ENCODE results near the gene FAM135A.

DNA sequence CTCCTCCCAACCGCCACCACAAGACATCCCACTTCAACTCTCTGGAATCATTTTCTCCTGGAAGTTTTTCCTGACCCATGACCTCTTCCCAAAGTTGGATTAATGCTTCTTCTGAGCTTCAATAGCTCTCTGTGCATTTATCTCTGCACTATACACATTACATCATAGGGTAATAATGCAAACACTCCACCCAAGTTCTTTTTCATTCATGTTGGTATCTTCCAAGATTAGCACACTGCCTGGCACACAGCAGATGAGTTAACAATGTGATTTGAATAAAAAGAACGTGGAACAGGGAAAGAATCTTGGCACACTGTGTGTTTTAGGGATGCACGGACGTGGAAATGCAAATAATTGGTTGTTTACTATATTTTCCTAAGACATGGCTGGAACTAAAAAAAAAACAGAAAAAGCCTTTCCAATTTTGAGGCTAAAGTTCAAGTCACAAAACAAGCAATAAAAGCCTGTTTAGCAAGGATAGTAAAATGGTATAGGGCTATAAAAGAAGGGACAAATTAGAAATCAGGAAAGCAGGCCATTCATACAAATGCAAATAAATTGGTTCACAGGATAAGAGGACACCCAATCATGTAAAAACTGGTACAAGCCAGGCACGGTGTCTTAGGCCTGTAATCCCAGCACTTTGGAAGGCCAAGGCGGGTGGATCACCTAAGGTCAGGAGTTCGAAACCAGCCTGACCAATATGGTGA, 1.6 kb upstream of the FAM135A start:
- TF ChIP-seq, protein P1, sequence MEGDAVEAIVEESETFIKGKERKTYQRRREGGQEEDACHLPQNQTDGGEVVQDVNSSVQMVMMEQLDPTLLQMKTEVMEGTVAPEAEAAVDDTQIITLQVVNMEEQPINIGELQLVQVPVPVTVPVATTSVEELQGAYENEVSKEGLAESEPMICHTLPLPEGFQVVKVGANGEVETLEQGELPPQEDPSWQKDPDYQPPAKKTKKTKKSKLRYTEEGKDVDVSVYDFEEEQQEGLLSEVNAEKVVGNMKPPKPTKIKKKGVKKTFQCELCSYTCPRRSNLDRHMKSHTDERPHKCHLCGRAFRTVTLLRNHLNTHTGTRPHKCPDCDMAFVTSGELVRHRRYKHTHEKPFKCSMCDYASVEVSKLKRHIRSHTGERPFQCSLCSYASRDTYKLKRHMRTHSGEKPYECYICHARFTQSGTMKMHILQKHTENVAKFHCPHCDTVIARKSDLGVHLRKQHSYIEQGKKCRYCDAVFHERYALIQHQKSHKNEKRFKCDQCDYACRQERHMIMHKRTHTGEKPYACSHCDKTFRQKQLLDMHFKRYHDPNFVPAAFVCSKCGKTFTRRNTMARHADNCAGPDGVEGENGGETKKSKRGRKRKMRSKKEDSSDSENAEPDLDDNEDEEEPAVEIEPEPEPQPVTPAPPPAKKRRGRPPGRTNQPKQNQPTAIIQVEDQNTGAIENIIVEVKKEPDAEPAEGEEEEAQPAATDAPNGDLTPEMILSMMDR (IDR thresholded peaks at IDR 0.05; ENCODE audit: low read depth, low read length, missing input control), result no peak
- TF ChIP-seq, protein P2, sequence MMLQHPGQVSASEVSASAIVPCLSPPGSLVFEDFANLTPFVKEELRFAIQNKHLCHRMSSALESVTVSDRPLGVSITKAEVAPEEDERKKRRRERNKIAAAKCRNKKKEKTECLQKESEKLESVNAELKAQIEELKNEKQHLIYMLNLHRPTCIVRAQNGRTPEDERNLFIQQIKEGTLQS (IDR thresholded peaks at IDR 0.05), result no peak
- TF ChIP-seq RAD21 (IDR thresholded peaks at IDR 0.05) (no peak), SP1 (IDR thresholded peaks at IDR 0.05) (no peak), YY1 (IDR thresholded peaks at IDR 0.05) (no peak), REST (IDR thresholded peaks at IDR 0.05) (no peak), GABPA (IDR thresholded peaks at IDR 0.05 in 1 of 2, conservative IDR thresholded peaks at IDR 0.05 in 1 of 2) (no peak), MAX (IDR thresholded peaks at IDR 0.05) (no peak), JUND (IDR thresholded peaks at IDR 0.05) (no peak), EGR1 (IDR thresholded peaks at IDR 0.05; ENCODE audit: low read depth in 2 of 2) (no peak), TAF1 (conservative IDR thresholded peaks at IDR 0.05) (no peak), FOXA1 (IDR thresholded peaks at IDR 0.05) (no peak)

Data from liver (tissue), 3 donors.